ENCODE results near the gene PDE10A.
"Not testable (repeated sequence)": the region's sequence is repeated elsewhere in the genome, so short reads cannot be mapped to it uniquely, and the experiment has no call there.

The PDE10A gene

GRCh38 chr6:165580136-165580535 is 82.9 kb downstream of the PDE10A start:
- DNase-seq: no peak

- no peak for DNase-seq
Observed at GRCh38 chr6:165579151-165579550, 83.9 kb downstream of the PDE10A start.

GRCh38 chr6:165577556-165577955 is 85.5 kb downstream of the PDE10A start:
- DNase-seq: no peak

- no peak for DNase-seq
Observed at GRCh38 chr6:165575158-165575549, 87.9 kb downstream of the PDE10A start.

GRCh38 chr6:165574220-165575157 is 88.6 kb downstream of the PDE10A start:
- DNase-seq: no peak

- no peak for DNase-seq
Observed at GRCh38 chr6:165573671-165574070, 89.4 kb downstream of the PDE10A start.

- no peak for DNase-seq
Observed at GRCh38 chr6:165571721-165572132, 91.3 kb downstream of the PDE10A start.

GRCh38 chr6:165571068-165571682 is 91.9 kb downstream of the PDE10A start:
- no peak for DNase-seq

- no peak for DNase-seq
Observed at GRCh38 chr6:165568326-165568725, 94.7 kb downstream of the PDE10A start.

GRCh38 chr6:165566088-165566828 is 96.8 kb downstream of the PDE10A start:
- DNase-seq: no peak

- DNase-seq: no peak
Observed at GRCh38 chr6:165562421-165563090, 100.5 kb downstream of the PDE10A start.

- no peak for DNase-seq
Observed at GRCh38 chr6:165559632-165560031, 103.4 kb downstream of the PDE10A start.

- not testable (repeated sequence) for DNase-seq
Observed at GRCh38 chr6:165558097-165558496, 104.9 kb downstream of the PDE10A start.

GRCh38 chr6:165557674-165558073 is 105.4 kb downstream of the PDE10A start:
- no peak for DNase-seq

GRCh38 chr6:165556116-165556843 is 106.8 kb downstream of the PDE10A start:
- no peak for DNase-seq

GRCh38 chr6:165554644-165555043 is 108.4 kb downstream of the PDE10A start:
- DNase-seq: not testable (repeated sequence)

GRCh38 chr6:165552248-165552736 is 110.7 kb downstream of the PDE10A start:
- no peak for DNase-seq

- no peak for DNase-seq
Observed at GRCh38 chr6:165551828-165552227, 111.2 kb downstream of the PDE10A start.

GRCh38 chr6:165548450-165548849 is 114.6 kb downstream of the PDE10A start:
- no peak for DNase-seq

GRCh38 chr6:165545806-165546205 is 117.2 kb downstream of the PDE10A start:
- DNase-seq: no peak

- DNase-seq: no peak
Observed at GRCh38 chr6:165543781-165544180, 119.3 kb downstream of the PDE10A start.

- DNase-seq: no peak
Observed at GRCh38 chr6:165536911-165537310, 126.1 kb downstream of the PDE10A start.

All from activated CD4-positive, alpha-beta T cell treated with anti-CD3 and anti-CD28 coated beads, Interleukin-10, Interleukin-2, amounts not matched to agents 100 ng/mL and 50 ng/mL, durations not matched to agents 16 hours and 8 hours (primary cell).